Bronchial epithelial cell (primary cell): Measurements from ENCODE around the gene PSMC4. TPM values are rescaled to one million over a fixed set of nuclear protein-coding genes. Genes with fewer than 3 reads are reported as not detected.

Experiments used
- DNase-seq: peaks from one replicate; pipeline ENCODE4 v3.0.0-alpha.2; 2010; ENCODE audit warnings: low read depth
- FAIRE-seq: peaks from 2 replicates; lab custom pipeline; 2011; peaks lifted over from hg19 to GRCh38; lab: Jason Lieb, UNC
- H3K27me3 ChIP-seq: 2 replicates; pipeline ENCODE4 v1.5.1; 2011; ENCODE audit warnings: low read length; ENCODE audit not compliant: control insufficient read depth, insufficient read depth
- H3K36me3 ChIP-seq: 2 replicates; pipeline ENCODE4 v1.5.1; 2011; ENCODE audit warnings: low read length; ENCODE audit not compliant: control insufficient read depth, insufficient read depth
- H3K4me3 ChIP-seq: 2 replicates; pipeline ENCODE4 v1.5.1; 2011; ENCODE audit warnings: mild to moderate bottlenecking, low read depth, low read length, control low read depth
- CTCF ChIP-seq: IDR thresholded peaks from 2 replicates; pipeline ENCODE4 v1.5.1; 2011; ENCODE audit warnings: mild to moderate bottlenecking, moderate library complexity, low read length, control low read depth, inconsistent platforms; ENCODE audit not compliant: insufficient read depth, severe bottlenecking
- total RNA-seq: library from RNA; depleted of rRNA; stranded (reverse); fragments of >200 nt; gene quantifications from 2 replicates; pipeline ENCODE4 v1.2.1, GENCODE V29; 2014

PSMC4 gene
- total RNA-seq, 1 donor from 2014 or later, result 99.3 TPM

- no peak for DNase-seq
- no peaks in the 10 kb centered on the region for H3K36me3 ChIP-seq
- H3K4me3 ChIP-seq, result no peak overlapping the region
- TF ChIP-seq CTCF, result no peak
- no peak for FAIRE-seq
- H3K27me3 ChIP-seq, result no peaks in the 10 kb centered on the region
These were observed 24.8 kb downstream of the PSMC4 start for GRCh38 chr19:39995794-39996193.

- Histone ChIP-seq H3K27me3 (no peaks in the 10 kb centered on the region), H3K36me3 (no peaks in the 10 kb centered on the region), H3K4me3 (peak overlapping the region; percentile 63)
- FAIRE-seq (no peak), DNase-seq (peak; percentile 65)
- TF ChIP-seq CTCF, result no peak
These were observed 25.3 kb downstream of the PSMC4 start for GRCh38 chr19:39996218-39996810.

- H3K36me3 ChIP-seq, result no peaks in the 10 kb centered on the region
- TF ChIP-seq CTCF, result no peak
- H3K27me3 ChIP-seq, result no peaks in the 10 kb centered on the region
- peak within 1 kb of the TSS; percentile 63 for H3K4me3 ChIP-seq
- FAIRE-seq (no peak), DNase-seq (peak; percentile 86)
These were observed 26.1 kb downstream of the PSMC4 start, which contains the start of gene ZNF546 for GRCh38 chr19:39996811-39997637. TSS of gene ZNF546 (plus strand) at chr19:39997060. CDS start at chr19:39998327, 1,267 bp downstream.

DNA sequence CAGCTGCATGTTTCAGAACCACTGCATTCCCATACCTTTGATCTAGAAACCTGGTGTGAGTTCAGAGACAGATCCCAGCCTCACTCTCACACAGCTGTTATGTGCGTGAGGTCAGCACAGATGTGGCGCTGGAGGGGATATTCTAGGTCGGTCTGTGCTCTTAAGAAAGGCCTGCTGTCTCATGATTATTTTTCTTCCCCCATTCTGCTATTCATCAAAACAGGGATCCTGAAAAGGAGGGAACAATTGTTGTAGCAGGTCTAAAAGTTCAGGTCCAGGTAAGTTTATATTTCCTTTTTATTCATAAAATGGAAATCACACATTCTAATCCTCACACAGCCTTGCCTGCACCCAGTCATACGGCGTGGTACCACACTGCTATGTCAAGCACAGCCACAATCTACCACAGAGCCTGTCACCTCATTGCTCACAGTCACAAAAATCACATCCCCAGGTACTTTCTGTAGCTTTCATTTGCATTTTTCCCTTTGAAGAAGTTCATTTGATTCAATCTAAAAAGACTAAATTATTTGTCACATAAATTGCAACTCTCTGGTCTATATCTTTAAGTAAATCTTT is 26.8 kb downstream of the PSMC4 start:
- H3K27me3 ChIP-seq, result no peaks in the 10 kb centered on the region
- no peak for DNase-seq
- no peak for TF ChIP-seq CTCF
- no peak for FAIRE-seq
- H3K4me3 ChIP-seq, result peak overlapping the region; percentile 63
- H3K36me3 ChIP-seq, result no peaks in the 10 kb centered on the region

- peak; percentile 74 for DNase-seq
- FAIRE-seq, result no peak
These were observed 27.5 kb downstream of the PSMC4 start for GRCh38 chr19:39998501-39998900.

More at GRCh38 chr19:39998501-39998900, 27.5 kb downstream of the PSMC4 start:
- H3K4me3 ChIP-seq, result no peak overlapping the region
- H3K36me3 ChIP-seq, result no peaks in the 10 kb centered on the region
- H3K27me3 ChIP-seq, result no peaks in the 10 kb centered on the region
- no peak for TF ChIP-seq CTCF
